ENCODE measurements around the gene KCNA1. TPM values are rescaled to one million over a fixed set of nuclear protein-coding genes. Genes with fewer than 3 reads are reported as not detected.

Gene KCNA1
- total RNA-seq, 1 experiment from 2014 or later = not detected

DNA sequence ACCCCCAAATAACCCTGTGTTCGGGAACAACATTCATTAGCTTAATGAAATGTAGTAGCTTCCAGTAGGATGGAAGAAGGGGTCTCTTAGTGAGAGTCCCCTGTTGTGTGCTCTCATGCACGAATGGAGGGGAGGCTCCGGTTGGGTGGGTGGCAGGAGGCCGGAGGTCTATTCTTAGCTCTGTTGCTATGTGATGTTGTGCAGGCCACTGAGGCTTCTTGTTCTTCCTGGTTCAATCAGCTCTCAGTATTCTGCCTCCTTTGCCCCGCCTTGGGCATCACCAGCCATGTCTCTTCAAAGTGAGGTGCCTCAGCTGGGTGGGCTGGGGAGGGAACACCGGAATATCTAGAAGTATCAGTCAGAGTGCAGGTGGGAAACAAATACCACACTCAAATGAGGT is 50.8 kb downstream of the KCNA1 start:
- DNase-seq (ENCODE audit: low read depth) = no peak

GRCh38 chr12:4961311-4961710 is 51.6 kb downstream of the KCNA1 start:
- no peak for DNase-seq (ENCODE audit: low read depth)

DNA sequence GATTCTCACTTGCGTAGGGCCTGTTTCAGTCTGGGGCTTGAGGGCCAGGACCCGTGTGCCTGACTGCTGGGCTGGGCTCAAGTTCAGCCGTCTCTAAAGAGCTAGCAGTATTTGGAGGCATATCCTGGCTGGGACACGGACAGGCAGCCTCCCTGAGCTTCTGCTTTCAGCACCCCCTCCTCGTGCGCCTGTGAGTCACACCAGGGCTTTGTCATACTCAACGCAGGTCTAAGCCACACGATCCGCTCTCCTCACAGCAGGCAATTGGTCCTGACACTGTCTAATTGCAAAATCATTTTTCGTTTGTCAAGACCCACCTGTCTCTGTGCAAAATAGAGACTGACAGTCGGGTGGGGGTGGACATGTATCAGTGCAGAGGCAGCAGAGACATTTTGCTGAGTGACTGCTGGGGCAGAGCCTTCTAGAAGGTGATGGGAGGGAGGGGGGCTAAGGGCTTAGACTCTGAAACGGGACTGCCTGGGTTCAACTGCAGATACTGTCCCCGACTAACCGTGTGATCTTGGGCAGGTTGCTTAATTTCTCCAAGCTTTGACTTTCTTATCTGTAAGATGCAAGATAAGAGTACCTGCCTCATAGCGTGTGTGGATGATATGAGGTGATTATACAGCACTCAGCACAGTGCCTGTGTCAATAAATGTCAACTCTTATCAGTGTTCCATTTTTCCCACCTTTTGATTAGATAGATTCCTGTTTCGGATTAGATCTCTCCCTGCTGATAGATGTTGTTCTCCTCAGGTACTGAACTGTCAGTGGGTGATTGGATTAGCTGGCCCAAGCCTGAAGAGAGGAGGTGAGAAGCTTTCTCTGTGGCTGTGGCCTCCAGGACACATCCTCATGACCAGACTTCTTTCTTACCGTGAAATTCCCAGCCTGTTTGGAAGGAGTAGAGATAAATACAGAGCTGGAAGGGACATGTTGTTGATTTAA is 53.1 kb downstream of the KCNA1 start:
- peak; percentile 41 for DNase-seq (ENCODE audit: low read depth)

Other genes with a start within 250 kb of the KCNA1 start
- gene GALNT8, start 189.5 kb upstream of the KCNA1 start, total RNA-seq (2014; rRNA removed; shearing (Covaris generic)) = not detected in 2 replicates
- not detected in 2 replicates for gene KCNA5, start 134.0 kb downstream of the KCNA1 start, total RNA-seq (2014; rRNA removed; shearing (Covaris generic))

Measured in M059J (cell line).